ENCODE data around the gene C22orf39.
A peak's percentile ranks its signal among the peaks of the same experiment; 100 is the strongest.
"Not testable (repeated sequence)": the region's sequence is repeated elsewhere in the genome, so short reads cannot be mapped to it uniquely, and the experiment has no call there.

C22orf39 gene

DNA sequence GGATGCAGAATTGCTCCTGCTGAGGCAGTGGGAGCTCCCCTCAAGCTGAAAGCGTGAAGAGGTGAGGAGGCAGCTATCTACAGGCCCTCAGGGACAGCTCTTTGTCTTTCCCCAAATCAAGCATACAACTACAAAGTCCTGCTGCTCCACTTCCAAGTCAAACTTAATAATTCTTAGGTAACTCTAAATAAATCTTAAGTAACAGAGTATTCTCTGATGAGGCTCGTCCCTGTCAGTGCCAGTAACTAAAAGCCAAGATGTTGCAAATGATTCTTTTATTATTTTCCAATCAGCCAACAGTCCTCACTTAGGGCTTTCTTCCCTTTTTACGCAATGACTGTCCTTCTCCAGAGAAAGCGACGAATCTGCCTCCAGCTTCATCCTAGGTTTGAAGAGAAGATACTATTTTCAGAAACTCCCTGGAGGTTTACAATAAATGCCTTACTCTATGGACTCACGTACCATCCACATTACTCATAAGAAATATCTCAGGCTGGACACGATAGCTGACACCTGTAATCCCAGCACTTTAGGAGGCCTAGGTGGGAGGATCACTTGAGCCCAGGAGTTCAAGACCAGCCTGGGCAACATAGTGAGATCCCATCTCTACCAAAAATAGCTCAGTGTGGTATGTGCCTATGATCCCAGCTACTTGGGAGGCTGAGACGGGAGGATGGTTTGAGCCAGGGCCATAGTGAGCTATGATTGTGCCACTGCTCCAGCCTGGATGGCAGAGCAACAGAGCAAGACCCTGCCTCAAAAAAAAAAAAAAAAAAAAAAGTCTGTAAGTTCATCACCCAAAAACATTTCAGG, 3.1 kb upstream of the C22orf39 start:
- DNase-seq: no peak

- no peak for DNase-seq
Measured at GRCh38 chr22:19449422-19449767, 1.9 kb upstream of the C22orf39 start.

- DNase-seq: no peak
Measured at GRCh38 chr22:19448739-19449421, 1.4 kb upstream of the C22orf39 start.

DNA sequence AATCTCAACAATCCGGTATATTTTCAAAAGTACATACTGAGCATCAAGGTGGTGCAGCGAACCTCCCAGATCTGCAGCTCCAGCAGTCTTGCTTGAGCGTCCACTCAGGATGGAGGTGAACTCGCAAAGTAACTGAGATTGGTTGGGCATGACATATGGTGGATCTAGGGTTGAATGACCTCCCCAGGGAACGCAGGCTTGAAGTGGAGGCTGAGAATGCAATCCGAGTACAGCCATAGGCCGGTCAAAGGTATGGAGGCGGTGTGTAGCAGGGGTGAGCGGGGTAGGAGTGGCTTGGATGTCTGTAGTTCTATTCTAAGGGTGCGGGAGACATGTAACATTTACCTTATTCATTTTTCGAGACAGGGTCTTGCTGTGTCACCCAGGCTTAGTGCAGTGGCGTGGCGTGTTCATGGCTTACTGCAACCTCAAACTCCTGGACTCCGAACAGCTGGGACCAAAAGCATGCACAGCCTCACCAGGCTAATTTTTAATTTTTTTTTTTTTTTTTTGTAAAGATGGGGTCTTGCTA, 631 bp upstream of the C22orf39 start:
- DNase-seq: no peak

DNA sequence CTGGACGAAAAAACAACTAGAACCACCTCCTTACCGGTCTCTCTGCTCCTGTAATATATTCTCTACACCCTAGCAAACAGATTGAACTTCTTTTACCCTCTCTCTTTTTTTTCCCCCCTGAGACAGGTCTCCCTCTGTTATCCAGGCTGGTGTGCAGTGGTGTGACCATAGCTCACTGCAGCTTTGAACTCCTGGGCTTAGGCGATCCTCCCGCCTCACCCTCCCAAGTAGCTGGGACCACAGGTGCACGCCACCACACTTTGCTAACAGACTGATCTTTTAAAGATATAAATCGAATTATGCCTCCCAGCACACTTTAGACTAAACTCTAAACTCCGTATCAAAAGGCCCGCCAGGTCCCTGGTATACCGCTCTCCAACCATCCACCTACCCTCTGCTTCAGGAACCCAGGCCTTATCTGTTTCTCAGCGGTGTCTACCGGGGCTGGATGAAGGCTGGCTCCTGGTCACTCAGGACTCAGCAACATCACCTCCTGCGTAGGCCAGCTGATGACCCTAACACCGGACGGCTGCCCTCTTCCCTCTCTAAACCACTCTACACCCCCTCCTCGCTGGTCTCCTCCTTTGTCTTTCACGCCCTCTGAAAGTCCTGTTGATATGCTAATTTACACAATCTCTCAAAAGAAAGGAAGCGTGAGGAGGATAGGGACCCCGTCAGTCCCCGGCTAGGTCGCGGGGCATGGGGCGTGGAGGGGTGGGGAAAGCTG, 745 bp downstream of the C22orf39 start:
- no peak for DNase-seq

GRCh38 chr22:19445279-19445982, 2.1 kb downstream of the C22orf39 start:
- not testable (repeated sequence) for DNase-seq

- DNase-seq: no peak
Measured at GRCh38 chr22:19443544-19444211, 3.8 kb downstream of the C22orf39 start.

- DNase-seq: no peak
Measured at GRCh38 chr22:19442166-19442565, 5.3 kb downstream of the C22orf39 start.

DNA sequence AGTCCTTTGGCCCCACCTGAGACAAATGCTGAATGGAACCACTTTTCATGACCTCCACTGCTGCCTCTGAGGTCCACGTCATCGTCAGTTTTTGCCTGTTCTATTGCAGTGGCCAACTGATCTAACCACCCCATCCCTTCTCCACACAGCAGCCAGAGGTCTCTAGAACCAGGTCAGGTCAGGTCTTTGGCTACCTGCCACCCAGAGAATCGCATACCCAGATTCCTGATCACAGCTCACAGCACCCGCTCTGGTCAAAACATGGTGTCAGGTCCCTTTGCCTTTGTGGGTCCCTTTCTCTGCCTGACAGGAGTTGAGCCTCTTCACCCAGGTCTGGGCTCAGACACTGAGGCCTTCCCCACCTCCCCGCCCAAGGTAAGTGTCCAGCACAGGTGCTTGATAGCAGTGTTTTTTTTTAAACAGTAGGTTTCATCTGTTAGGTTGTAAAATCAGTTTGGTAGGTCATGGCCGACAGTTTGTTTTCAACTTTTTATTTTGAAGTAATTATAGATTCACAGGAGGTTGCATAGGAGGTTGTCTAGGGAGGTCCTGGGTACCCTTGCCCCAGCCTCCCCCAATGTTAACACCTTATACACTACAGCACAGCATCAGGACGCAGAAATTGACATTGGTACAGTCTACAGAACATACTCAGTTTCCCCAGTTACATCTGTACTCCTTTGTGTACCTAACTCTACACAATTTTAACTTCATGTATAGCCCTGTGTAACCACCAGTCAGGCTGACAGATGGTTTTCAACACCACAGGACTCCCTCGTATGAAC, 6.9 kb downstream of the C22orf39 start:
- no peak for DNase-seq

- no peak for DNase-seq
Measured at GRCh38 chr22:19438298-19438697, 9.2 kb downstream of the C22orf39 start.

DNA sequence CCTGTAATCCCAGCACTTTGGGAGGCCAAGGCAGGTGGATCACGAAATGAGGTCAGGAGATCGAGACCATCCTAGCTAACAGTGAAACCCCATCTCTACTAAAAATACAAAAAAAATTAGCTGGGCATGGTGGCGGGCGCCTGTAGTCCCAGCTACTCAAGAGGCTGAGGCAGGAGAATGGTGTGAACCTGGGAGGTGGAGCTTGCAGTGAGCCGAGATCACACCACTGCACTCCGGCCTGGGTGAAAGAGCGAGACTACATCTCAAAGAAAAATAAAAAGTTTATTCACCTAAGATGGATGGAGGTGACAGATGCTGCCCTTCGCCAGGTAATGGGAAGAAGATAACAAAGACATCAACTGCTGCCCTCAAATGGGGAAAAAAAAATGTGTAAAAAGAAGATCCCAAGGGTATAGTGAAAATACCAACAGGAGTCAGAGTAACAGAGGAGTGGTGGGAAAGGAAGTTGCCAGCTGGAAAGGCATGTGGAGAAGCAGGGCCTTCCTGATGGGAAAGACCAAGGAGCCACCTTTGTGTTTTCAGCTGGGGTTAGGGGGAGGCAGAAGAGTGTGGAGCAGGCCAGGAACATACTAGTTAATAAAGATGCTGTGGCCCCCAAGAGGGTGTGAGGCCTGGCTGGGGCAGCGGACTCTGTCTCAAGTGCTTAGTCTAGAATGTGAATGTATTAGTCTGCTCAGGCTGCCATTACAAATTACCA, 10.9 kb downstream of the C22orf39 start:
- DNase-seq: not testable (repeated sequence)

- DNase-seq: no peak
Measured at GRCh38 chr22:19434829-19435580, 12.5 kb downstream of the C22orf39 start.

DNA sequence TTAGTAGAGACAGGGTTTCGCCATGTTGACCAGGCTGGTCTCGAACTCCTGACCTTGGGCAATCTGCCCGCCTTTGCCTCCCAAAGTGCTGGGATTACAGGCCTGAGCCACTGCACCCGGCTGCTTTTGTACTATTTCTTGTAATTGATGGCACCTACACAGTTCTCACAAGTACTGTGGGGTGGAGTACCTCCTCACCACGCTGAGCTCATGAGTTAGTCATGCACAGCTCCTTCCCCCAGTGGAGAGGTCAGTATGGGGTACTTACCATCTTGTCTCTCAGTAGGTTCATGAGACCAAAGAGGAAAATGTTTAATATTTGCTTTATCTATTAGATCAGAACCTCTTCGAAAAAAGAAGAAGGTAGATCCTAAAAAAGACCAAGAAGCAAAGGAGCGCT, 13.1 kb downstream of the C22orf39 start:
- no peak for DNase-seq

DNA sequence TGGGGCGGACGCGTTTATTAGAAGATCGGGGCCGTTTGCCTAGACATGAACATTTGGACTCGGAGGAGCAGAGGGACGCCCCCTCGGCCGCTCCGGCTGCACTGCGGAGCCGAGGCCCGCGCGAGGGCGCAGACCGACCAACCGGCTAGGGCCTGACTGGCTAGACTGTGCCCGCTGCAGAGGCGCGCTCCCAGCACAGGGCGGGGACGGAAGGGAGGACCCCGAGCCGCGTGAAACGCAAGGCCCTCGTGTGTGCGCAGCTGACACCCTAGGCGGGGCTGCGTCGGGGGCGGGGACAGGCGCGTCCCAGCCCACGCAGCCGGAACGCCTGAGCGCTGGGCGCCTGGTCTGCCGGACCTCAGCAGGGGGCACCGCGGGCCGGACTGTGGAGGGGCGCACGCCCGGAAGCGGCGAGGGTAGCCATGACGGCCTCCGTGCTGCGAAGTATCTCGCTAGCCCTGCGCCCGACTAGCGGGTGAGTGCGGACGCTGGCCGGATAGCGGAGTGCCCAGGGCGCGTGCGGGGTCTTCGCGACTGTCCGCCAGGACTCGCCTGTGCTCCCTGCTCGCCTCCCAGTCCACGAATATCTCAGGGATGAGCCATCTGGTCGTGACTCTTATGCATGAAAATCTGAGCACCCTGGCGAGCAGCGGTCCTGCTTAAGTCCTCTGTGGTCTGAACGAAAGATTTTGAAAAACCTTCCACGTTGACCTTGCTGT, 15.2 kb downstream of the C22orf39 start, which contains the start of gene MRPL40:
MRPL40 (plus strand) TSS at position 413 of the 719 bp plus-strand sequence; CDS start at position 423, 10 bp downstream.
- peak; percentile 87 to 91 for DNase-seq

GRCh38 chr22:19431649-19432132, 15.8 kb downstream of the C22orf39 start, which contains the start of gene HIRA:
HIRA (minus strand) TSS chr22:19431733; CDS start chr22:19431476, 257 bp downstream.
- peak; percentile 82 to 86 for DNase-seq

DNA sequence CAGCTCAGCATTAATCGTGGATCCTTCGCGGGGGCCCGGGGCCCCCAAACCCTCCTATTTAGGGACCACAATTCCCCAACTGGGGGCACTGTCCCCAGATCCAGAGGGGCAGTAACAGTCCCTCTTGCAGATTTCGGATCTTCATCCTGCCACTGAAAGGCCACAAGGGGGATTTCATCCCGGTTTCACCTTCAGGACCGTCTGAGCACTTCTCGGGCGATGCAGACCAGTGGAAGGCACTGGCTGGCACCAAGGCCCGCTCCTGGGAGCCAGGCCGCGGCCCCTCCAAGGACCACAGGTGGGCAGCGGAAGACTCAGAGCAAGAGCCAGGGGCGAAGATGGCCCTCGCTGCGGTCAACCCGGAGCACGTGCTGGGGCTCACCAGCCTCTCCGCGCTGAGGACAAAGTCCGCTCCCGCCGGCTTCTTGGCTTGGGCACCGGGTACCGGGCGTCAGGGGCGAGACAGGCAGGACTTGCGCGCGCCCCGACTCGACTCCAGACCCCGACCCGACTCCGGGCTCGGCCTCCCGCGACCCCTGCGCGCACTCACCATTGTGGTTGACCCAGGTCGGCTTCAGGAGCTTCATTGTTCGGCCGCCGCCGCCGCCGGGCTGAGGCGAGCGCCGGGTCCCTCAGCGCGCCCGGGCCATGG, 16.5 kb downstream of the C22orf39 start:
- DNase-seq: peak in 1 of 2 donors; percentile 16

GRCh38 chr22:19429950-19430889, 17.3 kb downstream of the C22orf39 start:
- DNase-seq: peak in 1 of 2 donors; percentile 21
